Mucosa of rectum (tissue), 2 donors: ENCODE results near the gene CDH18.

Experiments
- H3K27ac ChIP-seq, 2 donors: one replicate each; pipeline ENCODE4 v1.7.0; 2013; ENCODE audit warnings: inconsistent platforms in 2 of 2, low read depth in 2 of 2, low read length in 2 of 2
- H3K27me3 ChIP-seq, 2 donors: one replicate each; pipeline ENCODE4 v1.7.0; 2013; ENCODE audit warnings: low read length in 2 of 2; ENCODE audit not compliant: control insufficient read depth in 2 of 2, insufficient read depth in 2 of 2
- H3K36me3 ChIP-seq, 2 donors: one replicate each; pipeline ENCODE4 v1.7.0; 2013; ENCODE audit warnings: low read length in 2 of 2; ENCODE audit not compliant: control insufficient read depth in 2 of 2, insufficient read depth in 2 of 2
- H3K4me1 ChIP-seq, 2 donors: one replicate each; pipeline ENCODE4 v1.7.0; 2013; ENCODE audit warnings: low read length in 2 of 2, mild to moderate bottlenecking in 1 of 2; ENCODE audit not compliant: control insufficient read depth in 2 of 2, insufficient read depth in 2 of 2
- H3K4me3 ChIP-seq, 2 donors: one replicate each; pipeline ENCODE4 v1.7.0; 2013; ENCODE audit warnings: low read length in 2 of 2
- H3K9ac ChIP-seq, 2 donors: one replicate each; pipeline ENCODE4 v1.7.0; 2013; ENCODE audit warnings: low read length in 2 of 2, low read depth in 1 of 2, mild to moderate bottlenecking in 1 of 2
- H3K9me3 ChIP-seq, 2 donors: one replicate each; pipeline ENCODE4 v1.7.0; 2013; ENCODE audit warnings: low read length in 2 of 2; ENCODE audit not compliant: control insufficient read depth in 2 of 2
- donor health status: healthy.
- donor health status: Normal muscosa, but diverticular disease.

The CDH18 gene

GRCh38 chr5:19753579-19753978 lies 234.4 kb downstream of the CDH18 start:
- H3K36me3 ChIP-seq: no peaks in the 10 kb centered on the region
- H3K4me1 ChIP-seq: no peaks in the 10 kb centered on the region
- no peak overlapping the region for H3K4me3 ChIP-seq
- H3K27ac ChIP-seq: no peak overlapping the region
- H3K27me3 ChIP-seq: no peaks in the 10 kb centered on the region
- peaks cover 2% of the 10 kb centered on the region in 2 donors for H3K9me3 ChIP-seq
- no peak overlapping the region for H3K9ac ChIP-seq

GRCh38 chr5:19751326-19751725 lies 236.7 kb downstream of the CDH18 start:
- H3K9me3 ChIP-seq: peaks cover 0 to 2% of the 10 kb centered on the region in 2 donors
- no peaks in the 10 kb centered on the region for H3K36me3 ChIP-seq
- H3K27me3 ChIP-seq: no peaks in the 10 kb centered on the region
- H3K4me1 ChIP-seq: no peaks in the 10 kb centered on the region
- no peak overlapping the region for H3K9ac ChIP-seq
- no peak overlapping the region for H3K27ac ChIP-seq
- no peak overlapping the region for H3K4me3 ChIP-seq

DNA sequence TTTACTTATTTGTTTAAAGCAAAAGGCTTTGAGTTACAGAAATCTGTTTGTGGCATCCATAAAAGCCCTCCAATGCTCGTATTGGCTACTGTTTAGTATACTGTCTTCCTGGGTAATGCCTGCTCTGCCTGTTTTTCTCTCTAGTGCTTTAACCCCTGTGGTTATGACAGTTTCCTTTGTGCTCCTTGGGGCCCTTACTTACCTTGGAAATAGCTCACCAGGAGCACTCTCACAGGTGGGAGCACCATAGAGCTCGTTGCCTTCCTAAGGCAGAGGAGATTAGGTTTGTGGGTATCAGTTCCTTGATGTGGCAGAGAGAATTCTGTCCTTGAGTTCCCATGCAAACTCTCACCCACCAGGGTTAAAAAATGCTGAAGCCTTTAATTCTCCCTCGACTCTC lies 242.8 kb downstream of the CDH18 start:
- Histone ChIP-seq H3K9me3 (no peaks in the 10 kb centered on the region), H3K36me3 (no peaks in the 10 kb centered on the region), H3K27me3 (no peaks in the 10 kb centered on the region), H3K4me1 (no peaks in the 10 kb centered on the region), H3K27ac (no peak overlapping the region), H3K4me3 (no peak overlapping the region), H3K9ac (no peak overlapping the region)

- Histone ChIP-seq H3K36me3 (no peaks in the 10 kb centered on the region), H3K9me3 (no peaks in the 10 kb centered on the region), H3K27me3 (no peaks in the 10 kb centered on the region), H3K27ac (no peak overlapping the region), H3K9ac (no peak overlapping the region), H3K4me3 (no peak overlapping the region), H3K4me1 (no peaks in the 10 kb centered on the region)
Observed at GRCh38 chr5:19739671-19740070, 248.3 kb downstream of the CDH18 start.

DNA sequence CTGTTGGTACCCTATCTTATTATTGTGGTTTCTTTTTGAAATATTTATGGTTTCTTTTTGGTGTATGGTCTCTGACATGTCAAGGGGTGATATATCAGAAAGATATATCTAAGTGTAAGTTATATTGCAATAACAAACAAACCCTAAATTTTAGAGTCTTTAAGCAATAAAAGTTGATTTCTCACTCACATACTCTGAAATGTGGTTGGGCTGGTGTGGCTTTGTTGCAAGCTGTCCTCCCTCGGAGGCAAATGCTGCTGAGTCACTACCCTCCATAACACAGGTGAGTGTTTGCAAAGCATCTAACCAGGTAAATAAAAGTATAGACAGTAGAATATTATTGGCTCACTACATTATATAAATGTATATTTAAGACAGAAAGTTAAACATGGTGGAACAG lies 253.2 kb downstream of the CDH18 start:
- H3K27ac ChIP-seq: no peak overlapping the region
- H3K4me3 ChIP-seq: no peak overlapping the region
- H3K36me3 ChIP-seq: no peaks in the 10 kb centered on the region
- H3K27me3 ChIP-seq: no peaks in the 10 kb centered on the region
- H3K9me3 ChIP-seq: no peaks in the 10 kb centered on the region
- no peaks in the 10 kb centered on the region for H3K4me1 ChIP-seq
- H3K9ac ChIP-seq: no peak overlapping the region

GRCh38 chr5:19733612-19734495 lies 254.1 kb downstream of the CDH18 start:
- no peak overlapping the region for H3K9ac ChIP-seq

GRCh38 chr5:19728571-19728970 lies 259.4 kb downstream of the CDH18 start:
- Histone ChIP-seq H3K27ac (no peak overlapping the region), H3K36me3 (no peaks in the 10 kb centered on the region), H3K9ac (no peak overlapping the region), H3K9me3 (peaks cover 2% of the 10 kb centered on the region in 2 donors), H3K4me1 (no peaks in the 10 kb centered on the region), H3K4me3 (no peak overlapping the region), H3K27me3 (no peaks in the 10 kb centered on the region)

More at GRCh38 chr5:19733612-19734495, 254.1 kb downstream of the CDH18 start:
- Histone ChIP-seq H3K27ac (no peak overlapping the region), H3K27me3 (no peaks in the 10 kb centered on the region), H3K4me3 (no peak overlapping the region), H3K4me1 (no peaks in the 10 kb centered on the region), H3K9me3 (no peaks in the 10 kb centered on the region), H3K36me3 (no peaks in the 10 kb centered on the region)

- no peak overlapping the region for H3K4me3 ChIP-seq
- no peak overlapping the region for H3K27ac ChIP-seq
- H3K27me3 ChIP-seq: no peaks in the 10 kb centered on the region
- H3K9me3 ChIP-seq: no peaks in the 10 kb centered on the region
- H3K36me3 ChIP-seq: no peaks in the 10 kb centered on the region
- H3K4me1 ChIP-seq: no peaks in the 10 kb centered on the region
- H3K9ac ChIP-seq: no peak overlapping the region
Observed at GRCh38 chr5:19719109-19719508, 268.9 kb downstream of the CDH18 start.

DNA sequence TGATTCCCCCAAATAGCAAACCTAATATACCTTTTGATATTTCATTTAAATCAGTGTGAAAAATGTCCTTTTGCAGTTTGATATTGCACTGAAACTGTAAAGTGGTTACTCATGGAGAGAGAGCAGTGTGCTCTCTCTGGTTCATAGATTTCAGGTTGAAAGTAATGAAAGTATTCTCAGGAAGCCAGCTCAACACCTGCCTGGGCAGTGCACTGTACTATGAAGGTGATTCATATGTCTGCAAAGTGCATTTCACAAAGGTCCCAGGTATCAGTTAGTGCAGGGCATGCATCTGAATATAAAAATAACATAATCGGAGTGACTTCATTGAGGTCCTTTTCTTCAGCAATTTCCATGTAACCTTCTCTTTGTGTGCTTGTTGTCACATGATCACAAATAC lies 274.3 kb downstream of the CDH18 start:
- H3K27ac ChIP-seq: no peak overlapping the region
- no peak overlapping the region for H3K4me3 ChIP-seq
- H3K36me3 ChIP-seq: no peaks in the 10 kb centered on the region
- no peaks in the 10 kb centered on the region for H3K4me1 ChIP-seq
- no peaks in the 10 kb centered on the region for H3K27me3 ChIP-seq
- no peaks in the 10 kb centered on the region for H3K9me3 ChIP-seq
- no peak overlapping the region for H3K9ac ChIP-seq

DNA sequence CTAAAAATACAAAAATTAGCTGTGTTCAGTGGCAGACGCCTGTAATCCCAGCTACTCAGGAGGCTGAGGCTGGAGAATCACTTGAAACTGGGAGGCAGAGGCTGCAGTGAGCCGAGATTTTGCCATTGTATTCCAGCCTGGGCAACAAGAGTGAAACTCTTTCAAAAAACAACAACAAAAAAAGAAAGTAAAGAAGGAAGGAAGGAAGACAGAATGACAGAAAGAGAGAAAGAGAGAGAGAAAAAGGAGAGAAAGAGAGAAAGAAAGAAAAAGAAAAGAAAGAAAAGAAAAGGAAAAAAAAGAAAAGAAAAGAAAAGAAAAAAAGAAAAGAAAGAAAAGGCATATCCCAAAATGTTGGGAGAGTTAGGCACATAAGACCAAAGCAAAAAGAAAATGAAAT lies 278.6 kb downstream of the CDH18 start:
- Histone ChIP-seq H3K27ac (no peak overlapping the region), H3K9ac (no peak overlapping the region), H3K27me3 (no peaks in the 10 kb centered on the region), H3K9me3 (no peaks in the 10 kb centered on the region), H3K36me3 (no peaks in the 10 kb centered on the region), H3K4me3 (no peak overlapping the region), H3K4me1 (no peaks in the 10 kb centered on the region)
